ENCODE data around the gene C5orf15. TPM values are rescaled to one million over a fixed set of nuclear protein-coding genes. Genes with fewer than 3 reads are reported as not detected.
A peak's percentile ranks its signal among the peaks of the same experiment; 100 is the strongest.

The C5orf15 gene
- total and polyA plus RNA-seq, 8 donors: 6.4 to 35.4 (median 10.7) TPM

DNA sequence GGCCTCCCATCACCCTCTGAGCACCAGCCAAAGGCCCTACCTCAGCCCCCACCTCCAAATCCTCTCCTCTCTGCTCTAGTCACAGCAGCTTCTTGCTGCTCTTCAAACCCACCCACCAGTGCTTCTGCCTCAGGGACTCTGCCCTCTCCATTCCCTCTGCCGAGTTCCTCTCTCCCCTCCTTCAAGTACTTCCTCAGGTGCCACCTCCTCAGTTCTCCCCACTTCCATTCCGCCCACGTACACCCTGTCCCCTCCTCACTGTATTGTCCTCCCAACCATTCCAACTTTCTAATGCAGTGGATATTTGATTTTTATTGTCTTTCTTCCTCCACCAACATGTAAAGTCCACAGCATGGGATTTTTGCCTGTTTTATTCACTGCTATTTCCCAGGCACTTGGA lies 43.2 kb downstream of the C5orf15 start:
- no peaks in the 10 kb centered on the region for H3K27me3 ChIP-seq
- H3K9me3 ChIP-seq: no peaks in the 10 kb centered on the region
- intact Hi-C loops (cut with DNase I): no loop called here
- TF ChIP-seq, protein P1, sequence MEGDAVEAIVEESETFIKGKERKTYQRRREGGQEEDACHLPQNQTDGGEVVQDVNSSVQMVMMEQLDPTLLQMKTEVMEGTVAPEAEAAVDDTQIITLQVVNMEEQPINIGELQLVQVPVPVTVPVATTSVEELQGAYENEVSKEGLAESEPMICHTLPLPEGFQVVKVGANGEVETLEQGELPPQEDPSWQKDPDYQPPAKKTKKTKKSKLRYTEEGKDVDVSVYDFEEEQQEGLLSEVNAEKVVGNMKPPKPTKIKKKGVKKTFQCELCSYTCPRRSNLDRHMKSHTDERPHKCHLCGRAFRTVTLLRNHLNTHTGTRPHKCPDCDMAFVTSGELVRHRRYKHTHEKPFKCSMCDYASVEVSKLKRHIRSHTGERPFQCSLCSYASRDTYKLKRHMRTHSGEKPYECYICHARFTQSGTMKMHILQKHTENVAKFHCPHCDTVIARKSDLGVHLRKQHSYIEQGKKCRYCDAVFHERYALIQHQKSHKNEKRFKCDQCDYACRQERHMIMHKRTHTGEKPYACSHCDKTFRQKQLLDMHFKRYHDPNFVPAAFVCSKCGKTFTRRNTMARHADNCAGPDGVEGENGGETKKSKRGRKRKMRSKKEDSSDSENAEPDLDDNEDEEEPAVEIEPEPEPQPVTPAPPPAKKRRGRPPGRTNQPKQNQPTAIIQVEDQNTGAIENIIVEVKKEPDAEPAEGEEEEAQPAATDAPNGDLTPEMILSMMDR (IDR thresholded peaks at IDR 0.05): no peak
- no peak overlapping the region for H3K27ac ChIP-seq
- FAIRE-seq (no peak), ATAC-seq (no peak), DNase-seq (no peak)
- no peaks in the 10 kb centered on the region for H3K36me3 ChIP-seq
- peaks cover 7 to 8% (median 8%) of the 10 kb centered on the region in 3 donors for H3K4me1 ChIP-seq
- WGBS, 2 donors: 81 to 86% methylated on average over 3 of the region's 3 CpGs
- no peak overlapping the region for H3K4me3 ChIP-seq

DNA sequence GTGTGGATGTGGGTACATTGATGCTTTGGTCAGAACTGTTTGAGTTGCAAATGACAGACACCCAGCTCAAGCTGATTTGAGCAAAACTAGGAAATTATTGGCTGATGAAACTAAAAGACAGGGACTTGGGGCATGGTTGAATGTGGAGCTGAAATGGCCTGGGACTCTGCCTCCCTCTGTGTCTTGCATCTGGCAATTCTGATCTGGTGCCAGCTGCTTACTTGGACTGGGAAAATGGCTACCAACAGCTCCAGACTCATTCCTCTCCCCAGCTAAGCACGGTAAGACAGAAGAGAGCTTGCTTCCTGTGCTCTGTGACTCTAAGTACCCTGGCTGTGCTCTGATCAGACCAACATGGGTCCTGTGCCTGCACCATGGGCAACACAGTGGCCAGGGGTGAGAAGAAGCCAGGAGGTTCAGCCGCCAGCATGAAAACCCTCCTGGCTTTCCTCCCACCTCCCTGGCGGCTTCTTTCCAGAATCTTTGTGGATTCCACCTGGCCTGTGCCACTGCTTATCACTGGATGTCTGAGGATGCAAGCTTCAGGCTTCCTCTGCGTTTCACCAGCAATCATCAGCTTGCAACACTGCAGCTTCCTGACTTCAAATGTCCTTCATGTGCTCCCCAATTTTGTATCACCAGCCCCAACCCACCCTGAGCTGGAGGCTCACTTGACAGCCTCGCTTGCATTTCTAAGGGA lies 44.1 kb downstream of the C5orf15 start:
- no peak for FAIRE-seq
- no peak overlapping the region for H3K4me3 ChIP-seq
- TF ChIP-seq, protein P1 (IDR thresholded peaks at IDR 0.05): no peak
- ATAC-seq: no peak
- no peaks in the 10 kb centered on the region for H3K27me3 ChIP-seq
- no peak overlapping the region for H3K27ac ChIP-seq
- intact Hi-C loops (cut with DNase I): no loop called here
- H3K4me1 ChIP-seq: peaks cover 7 to 8% (median 8%) of the 10 kb centered on the region in 3 donors
- H3K36me3 ChIP-seq: no peaks in the 10 kb centered on the region
- 71 to 81% methylated on average over 5 of the region's 5 CpGs for WGBS, 2 donors
- no peak for DNase-seq
- no peaks in the 10 kb centered on the region for H3K9me3 ChIP-seq

DNA sequence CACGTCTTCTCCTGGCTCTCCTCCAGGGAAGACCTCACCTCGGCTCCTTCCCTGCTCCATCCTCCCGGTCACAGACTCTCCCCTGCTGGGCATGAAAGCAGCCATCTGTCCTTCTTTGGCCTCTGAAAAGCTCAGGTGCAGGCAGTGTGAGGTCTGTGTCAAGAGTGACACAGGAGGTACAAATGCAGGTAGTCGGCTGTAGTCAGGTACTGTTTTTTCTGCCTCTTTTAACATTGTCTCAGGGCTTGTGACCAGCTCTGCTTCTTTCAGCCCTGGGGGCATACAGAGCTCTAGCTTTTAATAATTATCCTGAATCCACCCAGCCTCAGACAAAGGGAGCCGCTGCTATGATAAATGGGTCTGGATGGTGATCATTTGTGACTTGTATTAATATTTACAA lies 46.4 kb downstream of the C5orf15 start:
- no peak for FAIRE-seq

DNA sequence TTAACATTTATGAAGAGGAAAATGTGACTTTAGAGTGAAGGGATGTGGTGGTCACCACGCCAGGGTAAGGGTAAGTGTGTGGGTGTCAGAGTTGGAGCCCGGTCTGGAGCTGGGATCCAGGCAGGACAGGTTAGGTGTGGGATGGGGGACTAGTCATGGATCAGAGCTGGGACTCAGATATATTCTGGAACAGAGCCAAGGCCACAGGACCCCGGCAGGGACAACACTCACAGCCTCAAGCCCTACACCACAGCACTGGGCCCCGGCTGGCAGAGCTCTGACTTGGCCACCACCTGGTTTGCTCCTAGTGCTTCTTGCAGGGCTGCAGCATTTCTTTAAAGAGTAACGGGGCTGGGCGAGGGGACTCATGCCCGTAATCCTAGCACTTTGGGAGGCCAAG lies 47.4 kb downstream of the C5orf15 start:
- peaks cover 0 to 8% (median 4%) of the 10 kb centered on the region in 3 donors for H3K4me1 ChIP-seq
- TF ChIP-seq, protein P1 (IDR thresholded peaks at IDR 0.05): no peak
- H3K36me3 ChIP-seq: no peaks in the 10 kb centered on the region
- no peak overlapping the region for H3K4me3 ChIP-seq
- no peak overlapping the region for H3K27ac ChIP-seq
- 82 to 93% methylated on average over 7 of the region's 7 CpGs for WGBS, 2 donors
- no peak for ATAC-seq
- no peaks in the 10 kb centered on the region for H3K9me3 ChIP-seq
- no peaks in the 10 kb centered on the region for H3K27me3 ChIP-seq
- intact Hi-C loops (cut with DNase I): no loop called here
- DNase-seq: no peak
- no peak for FAIRE-seq

More for the DNA sequence above, 46.4 kb downstream of the C5orf15 start:
- TF ChIP-seq, protein P1 (IDR thresholded peaks at IDR 0.05): no peak
- WGBS, 2 donors: 51 to 58% methylated on average over 5 of the region's 5 CpGs
- DNase-seq (no peak), ATAC-seq (peak in 2 of 4 donors; percentile 23 to 35)
- intact Hi-C loops (cut with DNase I): no loop called here
- Histone ChIP-seq H3K4me1 (peaks cover 7 to 12% (median 9%) of the 10 kb centered on the region in 3 donors), H3K27me3 (no peaks in the 10 kb centered on the region), H3K36me3 (no peaks in the 10 kb centered on the region), H3K4me3 (no peak overlapping the region), H3K9me3 (no peaks in the 10 kb centered on the region), H3K27ac (no peak overlapping the region)

Data from pancreas (tissue), 10 donors.